Body of pancreas (tissue), 4 donors: ENCODE measurements around the gene MAML2.

Experiments
- CTCF ChIP-seq, 7 experiments: fragments of 450-650 bp in 4 of 7; fragments of 200-600 bp in 3 of 7; sonication (generic) in 3 of 7; IDR thresholded peaks; one replicate each; pipeline ENCODE4 v1.5.1; 2016 to 2019; ENCODE audit warnings: antibody characterized with exemption in 7 of 7
- POLR2A ChIP-seq, 3 donors: fragments of 450-650 bp; IDR thresholded peaks; one replicate each; pipeline ENCODE4 v1.6.1; 2016; ENCODE audit warnings: antibody characterized with exemption in 3 of 3, mild to moderate bottlenecking in 2 of 3

GRCh38 chr11:95993438-95994298 lies 349.3 kb downstream of the MAML2 start:
- TF ChIP-seq CTCF (IDR thresholded peaks at IDR 0.05) (no peak), POLR2A (IDR thresholded peaks at IDR 0.05) (no peak)
